ENCODE data around the gene TTC39B. TPM values are rescaled to one million over a fixed set of nuclear protein-coding genes. Genes with fewer than 3 reads are reported as not detected.

TTC39B gene
- total and polyA plus RNA-seq, 2 of the 8 experiments (the other 6 are each of a cell fraction or from before 2014, with no cell fraction given): 1.6 to 10.9 TPM

DNA sequence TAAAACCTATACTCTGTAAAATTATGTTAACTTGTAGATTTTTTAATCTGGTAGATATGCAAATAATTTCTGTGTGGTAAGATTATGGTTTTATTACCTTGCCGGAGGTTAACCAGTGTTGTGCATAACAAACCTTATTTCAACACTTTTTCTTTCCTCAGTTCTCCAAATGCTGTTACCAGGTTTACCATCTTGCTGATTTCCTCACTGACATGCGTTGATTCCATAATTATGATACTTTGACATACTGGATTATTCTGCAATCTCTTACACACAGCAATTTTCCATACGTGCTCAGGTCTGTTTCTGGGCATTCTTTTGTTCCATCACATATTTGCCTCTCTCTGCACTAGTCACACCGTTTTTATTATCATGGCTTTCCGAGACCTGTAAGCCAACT is 77.6 kb downstream of the TTC39B start:
- FAIRE-seq: no peak

More for the DNA sequence above, 77.6 kb downstream of the TTC39B start:
- Histone ChIP-seq H3K79me1 (ENCODE audit: low read depth, low read length) (no peaks in the 10 kb centered on the region), H2AFZ (ENCODE audit: low read length) (no peak overlapping the region), H3K56ac (replicated peaks; ENCODE audit: insufficient read length, low read depth, low read length) (no peak overlapping the region), H3K9ac (replicated peaks in 1 of 4; ENCODE audit: extremely low read depth in 1 of 4, low read depth in 3 of 4, low read length in 3 of 4) (no peak overlapping the region), H2BK20ac (ENCODE audit: low read length) (no peak overlapping the region), H4K91ac (replicated peaks; ENCODE audit: insufficient read length, low read length) (no peak overlapping the region), H3K14ac (ENCODE audit: insufficient read length) (no peak overlapping the region), H2BK12ac (ENCODE audit: low read depth, low read length) (no peak overlapping the region), H3K18ac (ENCODE audit: extremely low read depth, low read length) (no peak overlapping the region), H3K27me3 (replicated peaks in 1 of 4; ENCODE audit: control insufficient read depth in 3 of 4, extremely low read depth in 1 of 4, insufficient read depth in 3 of 4, low read length in 3 of 4) (no peaks in the 10 kb centered on the region), H4K5ac (ENCODE audit: insufficient read length, low read depth, low read length) (no peak overlapping the region), H3K9me3 (ENCODE audit: insufficient read depth in 2 of 2, low read depth in 1 of 2, low read length in 1 of 2) (no peaks in the 10 kb centered on the region; a peak in 1 of 4 replicates), H4K20me1 (replicated peaks in 1 of 2; ENCODE audit: control insufficient read depth in 1 of 2, insufficient read depth in 2 of 2, low read length in 2 of 2) (no peaks in the 10 kb centered on the region), H3K23ac (ENCODE audit: insufficient read length) (no peak overlapping the region), H4K8ac (ENCODE audit: extremely low read depth, insufficient read depth, low read length) (no peak overlapping the region), H2AK5ac (ENCODE audit: low read depth, low read length) (no peak overlapping the region), H3K4ac (replicated peaks; ENCODE audit: insufficient read length, low read depth, low read length) (no peak overlapping the region), H3K4me1 (replicated peaks in 1 of 4; ENCODE audit: control insufficient read depth in 3 of 4, insufficient read depth in 4 of 4, low read length in 3 of 4) (peaks cover 0 to 2% (median 0%) of the 10 kb centered on the region in 4 experiments; a peak in 1 of 7 replicates), H2BK120ac (replicated peaks; ENCODE audit: low read depth, low read length) (no peak overlapping the region), H3K36me3 (ENCODE audit: control insufficient read depth in 2 of 4, insufficient read depth in 4 of 4, low read length in 3 of 4) (no peaks in the 10 kb centered on the region), H3K4me3 (ENCODE audit: extremely low read depth in 1 of 4, insufficient read depth in 2 of 4, low read depth in 3 of 4, low read length in 4 of 4) (no peak overlapping the region), H3K27ac (ENCODE audit: low read depth, low read length) (no peak overlapping the region), H2BK5ac (ENCODE audit: low read depth, low read length) (no peak overlapping the region), H3K23me2 (ENCODE audit: low read depth, low read length) (no peaks in the 10 kb centered on the region), H3K4me2 (ENCODE audit: insufficient read depth in 1 of 2, low read depth in 2 of 2, low read length in 2 of 2) (no peak overlapping the region), H3K79me2 (ENCODE audit: control insufficient read depth in 1 of 2, insufficient read depth in 2 of 2, low read length in 2 of 2) (no peaks in the 10 kb centered on the region), H2BK15ac (ENCODE audit: low read length) (no peak overlapping the region)
- POLR2A ChIA-PET (ENCODE audit: partially characterized antibody): no interaction called here
- CTCF ChIA-PET (ENCODE audit: partially characterized antibody): interaction anchor here (0.7 to 1.8 kb wide), 5 partner anchors 10 to 128 kb away, joined by 3 to 4 read pairs (median 4); no protein-coding TSS in a partner anchor
- 86% methylated on average over 5 of the region's 5 CpGs; no CpG with 5 or more reads in 1 of the 2 experiments for WGBS, 2 experiments (ENCODE audit: extremely low coverage in 1 of 2, insufficient coverage in 1 of 2, insufficient read length in 1 of 2, insufficient replicate concordance in 2 of 2, low coverage in 1 of 2, low lambda C conversion rate in 2 of 2, missing lambda C conversion rate in 1 of 2)
- TF ChIP-seq CTCF (IDR thresholded peaks at IDR 0.05; ENCODE audit: control extremely low read depth in 1 of 3, insufficient read depth in 1 of 3, low read depth in 1 of 3, low read length in 3 of 3): no peak
- no peak for TF ChIP-seq TAF1 (IDR thresholded peaks at IDR 0.05; ENCODE audit: low read depth, low read length)
- TF ChIP-seq ATF3 (IDR thresholded peaks at IDR 0.05; ENCODE audit: insufficient read depth, low read depth, low read length): no peak
- TF ChIP-seq SP1 (IDR thresholded peaks at IDR 0.05; ENCODE audit: low read depth, low read length): no peak
- no peak for TF ChIP-seq SIX5 (IDR thresholded peaks at IDR 0.05; ENCODE audit: low read depth, low read length)
- DNase-seq (ENCODE audit: low read depth in 1 of 2, low spot score in 2 of 2): no peak

All from H1 (cell line).